ENCODE measurements around the gene HINT2. TPM values are rescaled to one million over a fixed set of nuclear protein-coding genes. Genes with fewer than 3 reads are reported as not detected.

Gene HINT2
- total RNA-seq, 1 experiment from 2014 or later, result 35.9 TPM

- Histone ChIP-seq H2AK5ac (ENCODE audit: insufficient read length, low read length) (no peak overlapping the region), H3K18ac (ENCODE audit: insufficient read length, low read depth, low read length) (no peak overlapping the region), H4K91ac (ENCODE audit: insufficient read length, low read depth, low read length) (no peak overlapping the region), H2BK15ac (ENCODE audit: low read depth, low read length) (no peak overlapping the region), H3K27ac (ENCODE audit: insufficient read length, low read depth, low read length) (no peak overlapping the region), H4K8ac (replicated peaks; ENCODE audit: insufficient read length, low read depth, low read length) (no peak overlapping the region), H2AFZ (ENCODE audit: low read length) (no peak overlapping the region), H3T11ph (ENCODE audit: low read length) (no peak overlapping the region), H2BK12ac (ENCODE audit: insufficient read length, low read depth, low read length) (no peak overlapping the region), H3K23me2 (ENCODE audit: insufficient read length, low read depth, low read length, poor library complexity, severe bottlenecking) (no peaks in the 10 kb centered on the region), H3K9ac (ENCODE audit: extremely low read depth, insufficient read length, low read length) (no peak overlapping the region), H3K79me1 (ENCODE audit: insufficient read depth, low read depth, low read length, poor library complexity, severe bottlenecking) (no peaks in the 10 kb centered on the region), H4K20me1 (ENCODE audit: control insufficient read depth, insufficient read depth, insufficient read length) (no peaks in the 10 kb centered on the region), H3K14ac (ENCODE audit: insufficient read depth, low read length) (no peak overlapping the region), H3K27me3 (ENCODE audit: insufficient read depth, low read length) (no peaks in the 10 kb centered on the region), H3K4me1 (ENCODE audit: insufficient read depth, low read length) (no peaks in the 10 kb centered on the region), H2BK20ac (ENCODE audit: low read depth, low read length, poor library complexity, severe bottlenecking) (no peak overlapping the region), H2BK5ac (ENCODE audit: insufficient read length, low read length) (no peak overlapping the region), H3K4ac (ENCODE audit: low read depth, low read length) (no peak overlapping the region), H4K5ac (ENCODE audit: insufficient read length, low read depth, low read length) (no peak overlapping the region), H3K23ac (ENCODE audit: insufficient read length, low read depth, low read length) (no peak overlapping the region), H3K9me3 (ENCODE audit: control insufficient read depth, low read depth, low read length) (no peaks in the 10 kb centered on the region), H3K56ac (ENCODE audit: insufficient read length, low read depth, low read length) (no peak overlapping the region), H3K79me2 (ENCODE audit: insufficient read depth, low read length) (no peaks in the 10 kb centered on the region), H2BK120ac (ENCODE audit: low read depth, low read length, poor library complexity, severe bottlenecking) (no peak overlapping the region), H3K4me2 (ENCODE audit: insufficient read depth, insufficient read length, low read length) (no peak overlapping the region)
- Mint-ChIP-seq H3K4me3 (no peak overlapping the region), H3K9me3 (no peaks in the 10 kb centered on the region), H3K4me1 (peaks cover 6 to 7% of the 10 kb centered on the region in 2 experiments; a peak in 3 of 4 replicates), H3K36me3 (ENCODE audit: insufficient read depth in 1 of 3, low read depth in 3 of 3) (no peaks in the 10 kb centered on the region; a peak in 1 of 7 replicates), H3K27me3 (ENCODE audit: low read depth) (no peaks in the 10 kb centered on the region), H3K27ac (no peak overlapping the region)
- TF ChIP-seq, protein P1, sequence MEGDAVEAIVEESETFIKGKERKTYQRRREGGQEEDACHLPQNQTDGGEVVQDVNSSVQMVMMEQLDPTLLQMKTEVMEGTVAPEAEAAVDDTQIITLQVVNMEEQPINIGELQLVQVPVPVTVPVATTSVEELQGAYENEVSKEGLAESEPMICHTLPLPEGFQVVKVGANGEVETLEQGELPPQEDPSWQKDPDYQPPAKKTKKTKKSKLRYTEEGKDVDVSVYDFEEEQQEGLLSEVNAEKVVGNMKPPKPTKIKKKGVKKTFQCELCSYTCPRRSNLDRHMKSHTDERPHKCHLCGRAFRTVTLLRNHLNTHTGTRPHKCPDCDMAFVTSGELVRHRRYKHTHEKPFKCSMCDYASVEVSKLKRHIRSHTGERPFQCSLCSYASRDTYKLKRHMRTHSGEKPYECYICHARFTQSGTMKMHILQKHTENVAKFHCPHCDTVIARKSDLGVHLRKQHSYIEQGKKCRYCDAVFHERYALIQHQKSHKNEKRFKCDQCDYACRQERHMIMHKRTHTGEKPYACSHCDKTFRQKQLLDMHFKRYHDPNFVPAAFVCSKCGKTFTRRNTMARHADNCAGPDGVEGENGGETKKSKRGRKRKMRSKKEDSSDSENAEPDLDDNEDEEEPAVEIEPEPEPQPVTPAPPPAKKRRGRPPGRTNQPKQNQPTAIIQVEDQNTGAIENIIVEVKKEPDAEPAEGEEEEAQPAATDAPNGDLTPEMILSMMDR (conservative IDR thresholded peaks at IDR 0.05), result no peak
- DNase-seq, result no peak
- WGBS (ENCODE audit: extremely low coverage, insufficient read length, low lambda C conversion rate), result no CpG with 5 or more reads among the region's 1 CpG
Measured at GRCh38 chr9:35767458-35767857, 47.4 kb downstream of the HINT2 start.

Data from H9 (cell line).